ENCODE results near the gene FBXW7. TPM values are rescaled to one million over a fixed set of nuclear protein-coding genes. Genes with fewer than 3 reads are reported as not detected.

FBXW7 gene, protein sequence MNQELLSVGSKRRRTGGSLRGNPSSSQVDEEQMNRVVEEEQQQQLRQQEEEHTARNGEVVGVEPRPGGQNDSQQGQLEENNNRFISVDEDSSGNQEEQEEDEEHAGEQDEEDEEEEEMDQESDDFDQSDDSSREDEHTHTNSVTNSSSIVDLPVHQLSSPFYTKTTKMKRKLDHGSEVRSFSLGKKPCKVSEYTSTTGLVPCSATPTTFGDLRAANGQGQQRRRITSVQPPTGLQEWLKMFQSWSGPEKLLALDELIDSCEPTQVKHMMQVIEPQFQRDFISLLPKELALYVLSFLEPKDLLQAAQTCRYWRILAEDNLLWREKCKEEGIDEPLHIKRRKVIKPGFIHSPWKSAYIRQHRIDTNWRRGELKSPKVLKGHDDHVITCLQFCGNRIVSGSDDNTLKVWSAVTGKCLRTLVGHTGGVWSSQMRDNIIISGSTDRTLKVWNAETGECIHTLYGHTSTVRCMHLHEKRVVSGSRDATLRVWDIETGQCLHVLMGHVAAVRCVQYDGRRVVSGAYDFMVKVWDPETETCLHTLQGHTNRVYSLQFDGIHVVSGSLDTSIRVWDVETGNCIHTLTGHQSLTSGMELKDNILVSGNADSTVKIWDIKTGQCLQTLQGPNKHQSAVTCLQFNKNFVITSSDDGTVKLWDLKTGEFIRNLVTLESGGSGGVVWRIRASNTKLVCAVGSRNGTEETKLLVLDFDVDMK
- 80.9 and 123 TPM in 2 replicates for total RNA-seq

DNA sequence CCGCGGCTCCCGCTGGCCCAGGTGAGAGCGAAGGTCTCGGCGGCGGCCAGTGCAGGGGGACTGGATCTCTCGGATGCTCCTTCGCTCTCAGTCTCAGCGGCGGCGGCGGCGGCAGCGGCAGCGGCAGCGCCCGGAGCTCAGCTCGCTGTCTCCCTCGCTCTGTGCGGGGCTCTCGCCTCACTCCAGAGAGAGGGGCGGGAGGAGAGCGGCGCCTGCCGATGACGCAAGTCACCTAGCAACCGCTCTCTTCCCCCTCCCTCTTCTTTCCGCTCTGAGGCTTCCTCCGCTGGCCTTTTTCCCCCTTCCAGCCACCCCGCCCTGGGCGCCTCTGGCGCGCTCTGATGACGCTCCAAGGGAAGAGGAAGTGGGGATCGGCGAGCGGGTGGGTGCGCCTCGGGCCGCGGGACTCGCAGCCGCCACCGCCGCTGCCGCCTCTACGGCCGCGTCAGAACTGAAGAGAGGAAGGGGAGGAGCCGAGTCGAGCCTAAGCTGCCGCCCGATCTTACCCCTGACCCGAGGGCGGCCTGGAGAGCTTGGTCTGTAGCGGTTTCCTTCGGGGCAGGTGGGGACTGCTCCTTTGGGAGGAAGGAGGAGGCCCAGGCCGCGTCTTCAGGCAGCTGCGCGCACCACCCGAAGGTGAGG, at the start of gene FBXW7:
TSS of gene FBXW7 (minus strand) at position 190 of the 642 bp plus-strand sequence. CDS start 124,289 bp downstream, outside the sequence.

Other genes with a start within 250 kb of the FBXW7 start
- gene TMEM154, start 143.9 kb upstream of the FBXW7 start, total RNA-seq: 4.5 and 7.8 TPM in 2 replicates
- gene TIGD4, start 243.6 kb upstream of the FBXW7 start, total RNA-seq: 0.30 and 0.32 TPM in 2 replicates
- gene ARFIP1, start 243.9 kb upstream of the FBXW7 start, total RNA-seq: 36.1 and 37.2 TPM in 2 replicates

All from epithelial cell of umbilical artery (primary cell).